Measurements from ENCODE around the gene DCAF15.

Gene DCAF15

DNA sequence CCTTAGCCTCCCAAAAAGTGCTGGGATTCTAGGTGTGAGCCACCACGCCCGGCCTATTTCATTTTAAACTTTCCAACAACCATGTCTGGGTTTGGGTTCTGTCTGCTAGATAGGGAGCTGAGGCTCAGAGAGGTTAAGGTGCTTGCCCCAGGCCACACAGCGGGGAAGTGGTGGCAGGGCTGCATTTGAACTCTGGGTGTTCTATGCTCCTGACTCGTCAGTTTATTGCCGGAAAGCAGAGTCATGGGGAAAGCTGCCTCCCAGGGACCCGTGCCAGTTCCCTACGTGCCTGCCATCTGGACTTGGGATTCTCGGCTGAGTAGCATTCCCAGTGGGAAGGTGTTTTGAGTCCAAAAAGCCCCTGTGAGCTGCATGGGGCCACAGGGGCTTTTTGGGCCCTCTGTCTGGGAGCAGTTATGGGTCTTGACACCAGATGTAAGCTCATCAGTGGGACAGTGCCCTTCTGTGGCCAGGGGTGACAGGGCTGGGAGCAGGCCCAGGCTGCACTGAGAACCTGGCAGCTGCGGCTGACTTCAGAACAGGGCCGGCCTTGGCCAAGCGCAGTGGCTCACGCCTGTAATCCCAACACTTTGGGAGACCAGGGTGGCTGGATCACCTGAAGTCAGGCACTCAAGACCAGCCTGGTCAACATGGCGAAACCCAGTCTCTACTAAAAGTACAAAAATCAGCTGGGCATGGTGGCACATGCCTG, 42.9 kb downstream of the DCAF15 start:
- TF ChIP-seq, protein P1, sequence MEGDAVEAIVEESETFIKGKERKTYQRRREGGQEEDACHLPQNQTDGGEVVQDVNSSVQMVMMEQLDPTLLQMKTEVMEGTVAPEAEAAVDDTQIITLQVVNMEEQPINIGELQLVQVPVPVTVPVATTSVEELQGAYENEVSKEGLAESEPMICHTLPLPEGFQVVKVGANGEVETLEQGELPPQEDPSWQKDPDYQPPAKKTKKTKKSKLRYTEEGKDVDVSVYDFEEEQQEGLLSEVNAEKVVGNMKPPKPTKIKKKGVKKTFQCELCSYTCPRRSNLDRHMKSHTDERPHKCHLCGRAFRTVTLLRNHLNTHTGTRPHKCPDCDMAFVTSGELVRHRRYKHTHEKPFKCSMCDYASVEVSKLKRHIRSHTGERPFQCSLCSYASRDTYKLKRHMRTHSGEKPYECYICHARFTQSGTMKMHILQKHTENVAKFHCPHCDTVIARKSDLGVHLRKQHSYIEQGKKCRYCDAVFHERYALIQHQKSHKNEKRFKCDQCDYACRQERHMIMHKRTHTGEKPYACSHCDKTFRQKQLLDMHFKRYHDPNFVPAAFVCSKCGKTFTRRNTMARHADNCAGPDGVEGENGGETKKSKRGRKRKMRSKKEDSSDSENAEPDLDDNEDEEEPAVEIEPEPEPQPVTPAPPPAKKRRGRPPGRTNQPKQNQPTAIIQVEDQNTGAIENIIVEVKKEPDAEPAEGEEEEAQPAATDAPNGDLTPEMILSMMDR (IDR thresholded peaks at IDR 0.05; ENCODE audit: extremely low read depth, missing control alignments): no peak
- peak; percentile 7 for DNase-seq (ENCODE audit: low spot score)

DNA sequence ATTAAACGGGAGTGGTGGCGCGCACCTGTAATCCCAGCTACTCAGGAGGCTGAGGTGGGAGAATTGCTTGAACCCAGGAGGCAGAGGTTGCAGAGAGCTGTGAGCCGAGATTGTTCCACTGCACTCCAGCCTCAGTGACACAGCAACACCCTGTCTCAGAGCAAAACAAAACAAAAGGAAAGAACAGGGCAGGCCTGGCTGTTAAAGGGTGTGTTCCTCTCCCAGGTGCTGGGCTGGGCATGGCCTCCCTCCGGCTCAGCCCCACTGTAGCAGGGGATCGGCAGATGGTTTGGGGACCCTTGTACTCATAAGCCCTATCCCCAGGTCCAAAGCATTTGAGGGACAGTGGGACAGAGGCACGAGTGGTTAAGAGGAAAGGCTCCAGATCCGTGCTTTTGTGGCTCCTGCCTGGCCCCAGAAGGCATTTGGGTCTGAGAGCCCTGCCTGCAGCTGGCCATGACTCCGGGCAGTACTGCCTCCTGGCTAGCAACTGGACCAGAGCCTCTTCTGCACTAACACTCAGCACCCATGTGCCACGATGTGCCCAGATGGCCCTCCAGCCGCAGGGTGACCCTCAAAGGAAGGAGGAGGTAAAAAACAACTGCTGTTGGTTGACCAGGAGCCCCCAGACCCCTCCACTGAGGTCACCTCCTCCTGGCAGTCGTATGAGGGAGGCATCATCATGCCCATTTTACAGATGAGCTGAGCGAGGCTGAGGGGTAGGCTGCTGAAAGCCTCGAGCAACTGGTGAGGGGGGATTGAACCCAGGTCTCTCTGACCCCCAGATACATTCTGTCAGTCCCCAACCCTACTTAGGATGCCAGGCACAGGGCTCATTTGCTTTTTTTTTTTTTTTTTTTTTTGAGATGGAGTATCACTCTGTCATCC, 43.8 kb downstream of the DCAF15 start:
- peak; percentile 5 for DNase-seq (ENCODE audit: low spot score)
- TF ChIP-seq, protein P1 (IDR thresholded peaks at IDR 0.05; ENCODE audit: extremely low read depth, missing control alignments): no peak

DNA sequence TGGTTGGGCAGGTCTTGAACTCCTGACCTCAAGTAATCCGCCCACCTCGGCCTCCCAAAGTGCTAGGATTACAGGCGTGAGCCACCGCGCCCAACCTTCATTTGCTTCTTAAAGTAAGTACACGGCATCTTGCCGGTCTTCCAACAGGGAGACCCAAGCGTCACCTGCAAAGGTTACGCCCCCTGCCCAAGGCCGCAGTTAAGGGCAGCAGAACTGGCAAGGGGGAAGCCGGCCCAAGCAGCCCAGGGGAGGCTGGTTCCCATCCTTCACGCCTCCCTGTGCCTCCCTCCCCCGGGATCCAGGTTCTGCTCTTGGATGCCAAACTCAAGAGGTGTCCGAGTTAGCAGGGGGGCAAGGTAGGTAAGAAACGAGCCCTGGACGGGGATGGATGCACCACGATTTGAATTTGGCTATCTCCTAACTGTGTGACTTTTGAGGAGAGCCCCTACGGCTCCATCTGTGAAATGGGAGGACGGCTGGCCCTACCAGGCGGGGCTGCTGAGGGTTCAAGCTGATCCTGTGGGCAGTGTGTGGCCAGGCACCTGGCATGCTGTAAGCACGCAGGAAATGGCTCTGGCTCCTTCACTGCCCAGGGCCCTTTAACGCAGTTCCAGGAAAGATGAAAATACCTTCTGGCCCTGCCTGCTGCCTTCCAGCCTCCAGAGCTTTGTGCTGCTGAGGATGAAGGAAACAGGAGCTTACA, 44.8 kb downstream of the DCAF15 start:
- DNase-seq (ENCODE audit: low spot score): peak; percentile 5
- TF ChIP-seq, protein P1 (IDR thresholded peaks at IDR 0.05; ENCODE audit: extremely low read depth, missing control alignments): no peak

DNA sequence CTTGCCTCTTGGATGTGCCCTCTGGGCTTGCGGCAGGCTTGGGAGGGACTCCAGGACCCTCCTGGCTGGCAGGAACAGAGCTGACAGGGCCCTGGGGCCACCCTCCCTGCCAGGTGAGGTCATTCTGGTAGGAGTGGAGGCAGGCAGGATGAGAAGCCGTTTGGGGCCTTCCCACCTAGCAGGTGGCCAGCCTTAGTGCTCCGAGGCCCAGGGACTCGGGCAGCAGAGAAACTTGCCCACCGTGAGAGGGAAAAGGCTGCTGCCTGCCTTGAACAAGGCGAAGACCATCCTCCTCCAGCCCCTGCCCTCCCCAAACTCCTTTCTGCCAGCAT, 45.3 kb downstream of the DCAF15 start:
- DNase-seq (ENCODE audit: low spot score): peak; percentile 3
- TF ChIP-seq, protein P1 (IDR thresholded peaks at IDR 0.05; ENCODE audit: extremely low read depth, missing control alignments): no peak

DNA sequence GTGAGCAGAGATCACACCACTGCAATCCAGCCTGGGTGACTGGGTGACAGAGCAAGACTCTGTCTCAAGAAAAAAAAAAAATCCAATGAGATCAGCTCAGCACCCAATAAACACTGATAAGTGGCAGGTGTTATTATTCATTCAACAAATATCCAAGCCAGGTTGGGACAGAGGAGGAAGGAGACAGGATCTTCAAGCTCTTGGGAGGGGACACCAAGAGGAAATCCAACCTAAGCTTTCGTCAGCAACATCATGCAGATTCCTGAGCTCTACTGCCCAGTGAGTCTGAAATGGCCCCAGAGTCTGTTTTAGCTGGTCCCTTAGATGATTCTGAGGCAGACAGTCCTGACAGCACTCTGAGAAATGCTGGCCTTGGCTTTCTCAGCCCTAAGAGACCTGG, 46.1 kb downstream of the DCAF15 start:
- DNase-seq (ENCODE audit: low spot score): peak; percentile 0
- TF ChIP-seq, protein P1 (IDR thresholded peaks at IDR 0.05; ENCODE audit: extremely low read depth, missing control alignments): no peak

DNA sequence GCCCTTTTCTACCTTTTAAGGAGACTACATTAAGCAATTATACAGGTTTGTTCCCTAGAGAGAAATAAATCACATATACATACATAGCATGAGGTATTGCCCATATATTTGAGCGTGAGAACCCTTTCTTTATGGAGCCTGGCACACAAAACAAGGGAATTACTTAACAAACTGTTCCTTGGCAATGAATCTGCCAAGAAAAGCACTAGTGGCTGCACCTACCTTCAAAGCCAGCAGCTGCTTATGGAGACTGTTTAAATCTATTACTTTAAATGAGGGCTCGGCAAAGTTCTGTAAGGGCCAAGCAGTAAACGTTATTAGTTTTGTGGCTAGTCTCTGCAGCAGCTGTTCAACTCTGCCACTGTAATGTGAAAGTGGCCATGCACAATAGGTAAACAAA, 46.8 kb downstream of the DCAF15 start:
- TF ChIP-seq, protein P1 (IDR thresholded peaks at IDR 0.05; ENCODE audit: extremely low read depth, missing control alignments): no peak
- peak; percentile 2 for DNase-seq (ENCODE audit: low spot score)

Measured in GM20000 (cell line).